ENCODE measurements around the gene DPF3. TPM values are rescaled to one million over a fixed set of nuclear protein-coding genes. Genes with fewer than 3 reads are reported as not detected.

The DPF3 gene
- total and polyA plus RNA-seq, 9 of the 15 experiments (the other 6 are each of a cell fraction or from before 2014, with no cell fraction given), result 0.21 to 4.9 (median 1.2) TPM

GRCh38 chr14:72742118-72742837, 151.6 kb downstream of the DPF3 start (continued):
- TF ChIP-seq HNRNPLL (IDR thresholded peaks at IDR 0.05; ENCODE audit: low read depth, low read length, poor library complexity, severe bottlenecking) (no peak), IRF1 (CRISPR knock-in tag; IDR thresholded peaks at IDR 0.05; ENCODE audit: borderline replicate concordance) (no peak), BRF1 (IDR thresholded peaks at IDR 0.05; ENCODE audit: borderline replicate concordance, extremely low read depth, insufficient read length) (no peak), ZBTB7A (IDR thresholded peaks at IDR 0.05; ENCODE audit: borderline replicate concordance, control insufficient read depth, low read depth, low read length) (peak; percentile 45; the same call in 1 of the 2 replicates), FOXK2 (conservative IDR thresholded peaks at IDR 0.05 in 1 of 2, IDR thresholded peaks at IDR 0.05 in 1 of 2; ENCODE audit: low read depth in 2 of 2) (no peak), BACH1 (tag; IDR thresholded peaks at IDR 0.05) (no peak), ZNF311 (CRISPR knock-in tag; IDR thresholded peaks at IDR 0.05) (no peak), SMAD4 (CRISPR knock-in tag; conservative IDR thresholded peaks at IDR 0.05) (peak; percentile 73), CC2D1A (IDR thresholded peaks at IDR 0.05) (no peak), FOS (IDR thresholded peaks at IDR 0.05; ENCODE audit: extremely low read depth, insufficient read length) (no peak), ZNF717 (CRISPR knock-in tag; IDR thresholded peaks at IDR 0.05) (no peak), MEF2A (IDR thresholded peaks at IDR 0.05; ENCODE audit: control insufficient read depth, low read depth, low read length) (no peak), SNIP1 (IDR thresholded peaks at IDR 0.05; ENCODE audit: low read depth) (no peak), MCM5 (IDR thresholded peaks at IDR 0.05; ENCODE audit: low read depth) (no peak), ETS2 (tag; IDR thresholded peaks at IDR 0.05; ENCODE audit: borderline replicate concordance, poor library complexity, severe bottlenecking) (no peak), ZNF165 (CRISPR knock-in tag; IDR thresholded peaks at IDR 0.05; ENCODE audit: borderline replicate concordance) (no peak), NR4A1 (CRISPR knock-in tag; IDR thresholded peaks at IDR 0.05) (no peak), NR4A1 (tag; IDR thresholded peaks at IDR 0.05) (no peak), ZNF23 (CRISPR knock-in tag; IDR thresholded peaks at IDR 0.05) (no peak), MAFF (IDR thresholded peaks at IDR 0.05; ENCODE audit: low read length) (peak; percentile 39; the same call in 1 of the 2 replicates), NKRF (IDR thresholded peaks at IDR 0.05; ENCODE audit: borderline replicate concordance) (no peak), ARHGAP35 (IDR thresholded peaks at IDR 0.05; ENCODE audit: partially characterized antibody) (no peak), PHF8 (IDR thresholded peaks at IDR 0.05; ENCODE audit: borderline replicate concordance, low read length) (no peak), ZNF785 (CRISPR knock-in tag; IDR thresholded peaks at IDR 0.05) (no peak), SIN3B (IDR thresholded peaks at IDR 0.05; ENCODE audit: low read depth) (no peak), CHD1 (IDR thresholded peaks at IDR 0.05; ENCODE audit: low read length) (no peak), HDAC2 (IDR thresholded peaks at IDR 0.05) (peak; percentile 64; the same call in 1 of the 2 replicates), RBBP5 (IDR thresholded peaks at IDR 0.05; ENCODE audit: borderline replicate concordance, insufficient read depth, low read length, poor library complexity, severe bottlenecking) (no peak), TFAM (CRISPR knock-in tag; conservative IDR thresholded peaks at IDR 0.05) (no peak)

Measured in K562 (cell line).